Tibial artery (tissue), 4 donors: ENCODE data around the gene TRPV4.

ENCODE experiments used
- DNase-seq, 2 donors: peaks; one replicate each; pipeline ENCODE4 v3.0.0-alpha.2; 2019
- H3K27ac ChIP-seq, 2 donors: fragments of 200-600 bp; sonication (generic) in 1 of 2; 1 replicate in 1 of 2; 2 replicates in 1 of 2; pipeline ENCODE4 v1.5.1; 2018 to 2019; ENCODE audit warnings: mild to moderate bottlenecking in 1 of 2
- H3K27me3 ChIP-seq, 2 donors: fragments of 200-600 bp; sonication (generic) in 1 of 2; one replicate each; pipeline versions ENCODE4 v1.5.1 to v1.6.0; 2016 to 2019
- H3K36me3 ChIP-seq, 3 donors: fragments of 200-600 bp; sonication (generic) in 2 of 3; one replicate each; pipeline ENCODE4 v1.5.1; 2016 to 2019; ENCODE audit warnings: mild to moderate bottlenecking in 2 of 3
- H3K4me1 ChIP-seq, 4 donors: fragments of 200-600 bp; sonication (generic) in 2 of 4; 1 replicate in 3 of 4; 2 replicates in 1 of 4; pipeline ENCODE4 v1.5.1; 2016 to 2019
- H3K4me3 ChIP-seq, 2 donors: fragments of 200-600 bp; sonication (generic) in 1 of 2; 1 replicate in 1 of 2; 2 replicates in 1 of 2; pipeline ENCODE4 v1.5.1; 2018 to 2019; ENCODE audit warnings: mild to moderate bottlenecking in 2 of 2
- H3K9me3 ChIP-seq, 3 donors: fragments of 200-600 bp; sonication (generic) in 1 of 3; one replicate each; pipeline ENCODE4 v1.5.1; 2016 to 2019
- CTCF ChIP-seq, 2 experiments: fragments of 200-600 bp in 1 of 2; fragments of 450-650 bp in 1 of 2; IDR thresholded peaks; one replicate each; pipeline ENCODE4 v1.5.1; 2017 to 2019; ENCODE audit warnings: antibody characterized with exemption in 2 of 2, mild to moderate bottlenecking in 1 of 2, moderate library complexity in 1 of 2
- intact Hi-C: fragments of 100-400 bp; cut with DNase I; formaldehyde crosslinking; loops from one replicate; pipeline ENCODE4 v1.15.0; 2023; ENCODE audit warnings: low total_unique reads

Gene TRPV4

GRCh38 chr12:109815757-109816617, 17.2 kb downstream of the TRPV4 start:
- Histone ChIP-seq H3K36me3 (no peaks in the 10 kb centered on the region), H3K27ac (no peak overlapping the region), H3K4me3 (no peak overlapping the region), H3K4me1 (no peaks in the 10 kb centered on the region), H3K9me3 (no peaks in the 10 kb centered on the region), H3K27me3 (peaks cover 0 to 66% of the 10 kb centered on the region in 2 donors)
- no peak for TF ChIP-seq CTCF (IDR thresholded peaks at IDR 0.05)
- intact Hi-C loops = no loop called here
- DNase-seq = no peak

GRCh38 chr12:109815225-109815624, 18.0 kb downstream of the TRPV4 start:
- Histone ChIP-seq H3K9me3 (no peaks in the 10 kb centered on the region), H3K36me3 (no peaks in the 10 kb centered on the region), H3K4me3 (no peak overlapping the region), H3K4me1 (no peaks in the 10 kb centered on the region), H3K27me3 (peaks cover 0 to 61% of the 10 kb centered on the region in 2 donors), H3K27ac (no peak overlapping the region)
- no peak for DNase-seq
- intact Hi-C loops = no loop called here
- TF ChIP-seq CTCF (IDR thresholded peaks at IDR 0.05) = no peak

GRCh38 chr12:109814600-109815150, 18.5 kb downstream of the TRPV4 start:
- intact Hi-C loops = no loop called here
- Histone ChIP-seq H3K27me3 (peaks cover 0 to 61% of the 10 kb centered on the region in 2 donors), H3K9me3 (no peaks in the 10 kb centered on the region), H3K27ac (no peak overlapping the region), H3K4me3 (no peak overlapping the region), H3K4me1 (no peaks in the 10 kb centered on the region), H3K36me3 (no peaks in the 10 kb centered on the region)
- TF ChIP-seq CTCF (IDR thresholded peaks at IDR 0.05) = no peak
- DNase-seq = no peak

- Histone ChIP-seq H3K4me3 (no peak overlapping the region), H3K4me1 (no peaks in the 10 kb centered on the region), H3K9me3 (no peaks in the 10 kb centered on the region), H3K27ac (no peak overlapping the region), H3K27me3 (peaks cover 0 to 53% of the 10 kb centered on the region in 2 donors), H3K36me3 (no peaks in the 10 kb centered on the region)
- intact Hi-C loops = no loop called here
- DNase-seq = no peak
- TF ChIP-seq CTCF (IDR thresholded peaks at IDR 0.05) = no peak
Observed at GRCh38 chr12:109813810-109814416, 19.3 kb downstream of the TRPV4 start.

- TF ChIP-seq CTCF (IDR thresholded peaks at IDR 0.05) = no peak
- Histone ChIP-seq H3K9me3 (no peaks in the 10 kb centered on the region), H3K27me3 (peaks cover 0 to 33% of the 10 kb centered on the region in 2 donors), H3K27ac (no peak overlapping the region), H3K36me3 (no peaks in the 10 kb centered on the region), H3K4me1 (no peaks in the 10 kb centered on the region), H3K4me3 (no peak overlapping the region)
- DNase-seq = no peak
- intact Hi-C loops = loop anchor here (2.0 kb wide), 1 partner anchor 63 kb away; no protein-coding TSS in a partner anchor
Observed at GRCh38 chr12:109811624-109811995, 21.6 kb downstream of the TRPV4 start.
